PC-3 (cell line): ENCODE results near the gene NPFFR1.

Experiments used
- EZH2phosphoT487 ChIP-seq: fragments of 300-600 bp; sonication (generic); IDR thresholded peaks from 2 replicates; pipeline ENCODE4 v1.6.1; 2018; ENCODE audit warnings: mild to moderate bottlenecking, antibody characterized with exemption, low read length, borderline replicate concordance
- TF ChIP-seq, protein P1 (sequence below): fragments of 300-600 bp; sonication (generic); conservative IDR thresholded peaks from 2 replicates; pipeline ENCODE4 v1.5.1; 2017; ENCODE audit warnings: antibody characterized with exemption, low read depth, mild to moderate bottlenecking, low read length

GRCh38 chr10:70306886-70307520 is 23.2 kb upstream of the NPFFR1 start:
- TF ChIP-seq, protein P1, sequence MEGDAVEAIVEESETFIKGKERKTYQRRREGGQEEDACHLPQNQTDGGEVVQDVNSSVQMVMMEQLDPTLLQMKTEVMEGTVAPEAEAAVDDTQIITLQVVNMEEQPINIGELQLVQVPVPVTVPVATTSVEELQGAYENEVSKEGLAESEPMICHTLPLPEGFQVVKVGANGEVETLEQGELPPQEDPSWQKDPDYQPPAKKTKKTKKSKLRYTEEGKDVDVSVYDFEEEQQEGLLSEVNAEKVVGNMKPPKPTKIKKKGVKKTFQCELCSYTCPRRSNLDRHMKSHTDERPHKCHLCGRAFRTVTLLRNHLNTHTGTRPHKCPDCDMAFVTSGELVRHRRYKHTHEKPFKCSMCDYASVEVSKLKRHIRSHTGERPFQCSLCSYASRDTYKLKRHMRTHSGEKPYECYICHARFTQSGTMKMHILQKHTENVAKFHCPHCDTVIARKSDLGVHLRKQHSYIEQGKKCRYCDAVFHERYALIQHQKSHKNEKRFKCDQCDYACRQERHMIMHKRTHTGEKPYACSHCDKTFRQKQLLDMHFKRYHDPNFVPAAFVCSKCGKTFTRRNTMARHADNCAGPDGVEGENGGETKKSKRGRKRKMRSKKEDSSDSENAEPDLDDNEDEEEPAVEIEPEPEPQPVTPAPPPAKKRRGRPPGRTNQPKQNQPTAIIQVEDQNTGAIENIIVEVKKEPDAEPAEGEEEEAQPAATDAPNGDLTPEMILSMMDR: no peak
- no peak for TF ChIP-seq EZH2phosphoT487
